ENCODE data around the gene GRID1. TPM values are rescaled to one million over a fixed set of nuclear protein-coding genes. Genes with fewer than 3 reads are reported as not detected.

GRID1 gene
- total RNA-seq, 1 experiment from 2014 or later: 5.6 TPM

GRCh38 chr10:85863301-85864172 is 503.1 kb downstream of the GRID1 start:
- DNase-seq (ENCODE audit: low read depth, low spot score): no peak
- Histone ChIP-seq H3K4me3 (replicated peaks in 1 of 2; ENCODE audit: low read depth in 1 of 2, low read length in 2 of 2) (no peak overlapping the region), H2AFZ (ENCODE audit: low read depth, low read length, poor library complexity, severe bottlenecking) (no peak overlapping the region), H3K9me3 (ENCODE audit: control insufficient read depth in 1 of 2, insufficient read depth in 1 of 2, low read depth in 1 of 2, low read length in 2 of 2) (no peaks in the 10 kb centered on the region), H3K27ac (ENCODE audit: low read depth, low read length) (no peak overlapping the region), H3K9me2 (ENCODE audit: insufficient read depth) (no peaks in the 10 kb centered on the region), H3K79me2 (ENCODE audit: insufficient read depth, low read length) (no peaks in the 10 kb centered on the region), H3K9ac (ENCODE audit: low read length) (no peak overlapping the region), H3K27me3 (ENCODE audit: insufficient read depth, low read length) (no peaks in the 10 kb centered on the region), H4K20me1 (ENCODE audit: insufficient read depth) (no peaks in the 10 kb centered on the region), H3K4me2 (ENCODE audit: low read length) (no peak overlapping the region), H3K4me1 (ENCODE audit: control insufficient read depth in 1 of 2, insufficient read depth in 2 of 2, low read length in 2 of 2) (no peaks in the 10 kb centered on the region), H3K36me3 (ENCODE audit: control insufficient read depth in 1 of 2, insufficient read depth in 2 of 2, low read length in 2 of 2) (no peaks in the 10 kb centered on the region)
- TF ChIP-seq RAD21 (IDR thresholded peaks at IDR 0.05; ENCODE audit: low read depth) (no peak), EZH2phosphoT487 (IDR thresholded peaks at IDR 0.05; ENCODE audit: borderline replicate concordance) (no peak), CBX3 (IDR thresholded peaks at IDR 0.05; ENCODE audit: low read depth) (no peak), ZFX (IDR thresholded peaks at IDR 0.05) (no peak), JUND (IDR thresholded peaks at IDR 0.05) (no peak), REST (IDR thresholded peaks at IDR 0.05; ENCODE audit: low read depth) (no peak), EGR1 (IDR thresholded peaks at IDR 0.05; ENCODE audit: low read depth) (no peak), EZH2 (IDR thresholded peaks at IDR 0.05) (no peak), CTCF (IDR thresholded peaks at IDR 0.05 in 2 of 3, conservative IDR thresholded peaks at IDR 0.05 in 1 of 3; ENCODE audit: borderline replicate concordance in 1 of 3, insufficient read depth in 1 of 3, low read depth in 2 of 3, low read length in 2 of 3) (no peak), SP1 (IDR thresholded peaks at IDR 0.05; ENCODE audit: low read depth) (no peak), ZNF274 (IDR thresholded peaks at IDR 0.05; ENCODE audit: low read depth, low read length) (no peak), SIN3A (IDR thresholded peaks at IDR 0.05; ENCODE audit: low read depth) (no peak), ELF1 (IDR thresholded peaks at IDR 0.05; ENCODE audit: borderline replicate concordance, low read depth) (no peak), MAX (IDR thresholded peaks at IDR 0.05) (no peak), FOSL1 (IDR thresholded peaks at IDR 0.05; ENCODE audit: low read depth) (no peak), TCF7L2 (IDR thresholded peaks at IDR 0.05; ENCODE audit: borderline replicate concordance, extremely low read depth, insufficient read depth, insufficient read length) (no peak), POLR2AphosphoS5 (IDR thresholded peaks at IDR 0.05; ENCODE audit: low read depth, low read length) (no peak), POLR2A (IDR thresholded peaks at IDR 0.05; ENCODE audit: borderline replicate concordance, extremely low read depth, insufficient read depth, insufficient read length) (no peak), CEBPB (IDR thresholded peaks at IDR 0.05; ENCODE audit: low read depth) (no peak), YY1 (IDR thresholded peaks at IDR 0.05; ENCODE audit: extremely low read depth, insufficient replicate concordance, low read depth, low read length) (no peak)
- POLR2A ChIA-PET: no interaction called here
- ATAC-seq: no peak
- BruUV-seq (replicated peaks): no TSS peak
- intact Hi-C loops (cut with micrococcal nuclease): no loop called here
- CTCF ChIA-PET: no interaction called here
- RAD21 ChIA-PET (ENCODE audit: low non-redundant PET in 1 of 2, low total read pairs in 2 of 2, uncharacterized antibody in 2 of 2, unreplicated experiment in 2 of 2): no interaction called here

Data from HCT116 (cell line).